PC-3 (cell line): ENCODE measurements around the gene GNB2. TPM values are rescaled to one million over a fixed set of nuclear protein-coding genes. Genes with fewer than 3 reads are reported as not detected.
"Not testable (repeated sequence)": the region's sequence is repeated elsewhere in the genome, so short reads cannot be mapped to it uniquely, and the experiment has no call there.

ENCODE experiments used
- ATAC-seq: fragments of 200-7000 bp; cut with Tn5 transposase; 2 replicates; pipeline ENCODE4 v1.9.1; 2020; ENCODE audit warnings: mild to moderate bottlenecking, moderate library complexity
- BruUV-seq: library from RNA; stranded (reverse); fragments of 400-500 nt; replicated peaks from 2 replicates; lab custom pipeline; 2021; lab: Mats Ljungman, UMichigan
- CTCF ChIA-PET: fragments of 300-600 bp; sonication (Branson Sonifier 250); formaldehyde crosslinking; loops from one replicate; lab custom pipeline; 2022; ENCODE audit warnings: antibody characterized with exemption; lab: Charles Lee
- POLR2A ChIA-PET: fragments of 300-600 bp; sonication (Branson Sonifier 250); formaldehyde crosslinking; loops from one replicate; lab custom pipeline; 2022; ENCODE audit warnings: antibody characterized with exemption; ENCODE audit not compliant: unreplicated experiment; lab: Charles Lee
- DNase-seq: peaks from one replicate; pipeline ENCODE4 v3.0.0-alpha.2; 2015
- H2AFZ ChIP-seq: fragments of 300-600 bp; sonication (generic); 2 replicates; pipeline ENCODE4 v1.6.0; 2016; ENCODE audit warnings: antibody characterized with exemption, low read length
- H3F3A ChIP-seq: fragments of 300-600 bp; sonication (generic); one replicate; pipeline ENCODE4 v1.6.0; 2017; ENCODE audit warnings: antibody characterized with exemption, low read length, control low read depth, mild to moderate bottlenecking; ENCODE audit not compliant: unreplicated experiment
- H3K27ac ChIP-seq: fragments of 300-600 bp; sonication (generic); 2 replicates; pipeline ENCODE4 v1.5.1; 2016; ENCODE audit warnings: mild to moderate bottlenecking, low read length
- H3K27me3 ChIP-seq: fragments of 300-600 bp; sonication (generic); 2 replicates; pipeline ENCODE4 v1.6.1; 2016; ENCODE audit warnings: low read length, mixed read lengths
- H3K36me3 ChIP-seq: fragments of 300-600 bp; sonication (generic); 2 replicates; pipeline ENCODE4 v1.6.1; 2016; ENCODE audit warnings: low read depth, mixed run types, low read length, mixed read lengths
- H3K4me1 ChIP-seq: fragments of 300-600 bp; sonication (generic); 2 replicates; pipeline ENCODE4 v1.5.1; 2016; ENCODE audit warnings: low read length; ENCODE audit not compliant: insufficient read depth
- H3K4me2 ChIP-seq: fragments of 300-600 bp; sonication (generic); 2 replicates; pipeline ENCODE4 v1.6.0; 2016; ENCODE audit warnings: low read length
- H3K4me3 ChIP-seq: fragments of 300-600 bp; sonication (generic); 2 replicates; pipeline ENCODE4 v1.5.1; 2016; ENCODE audit warnings: mild to moderate bottlenecking, low read length, mixed read lengths
- H3K79me2 ChIP-seq: fragments of 300-600 bp; sonication (generic); 2 replicates; pipeline ENCODE4 v1.6.1; 2017; ENCODE audit warnings: low read length, mixed read lengths
- H3K9ac ChIP-seq: fragments of 300-600 bp; sonication (generic); 2 replicates; pipeline ENCODE4 v1.6.0; 2016; ENCODE audit warnings: mild to moderate bottlenecking, low read length
- H3K9me2 ChIP-seq: fragments of 300-600 bp; sonication (generic); replicated peaks from 2 replicates; pipeline ENCODE4 v1.6.1; 2016; ENCODE audit warnings: mixed run types, low read length, mixed read lengths
- H3K9me3 ChIP-seq: fragments of 300-600 bp; sonication (generic); 2 replicates; pipeline ENCODE4 v1.6.1; 2016; ENCODE audit warnings: low read length, mixed read lengths
- H4K20me1 ChIP-seq: fragments of 300-600 bp; sonication (generic); 2 replicates; pipeline ENCODE4 v1.6.1; 2016; ENCODE audit warnings: low read length, mixed read lengths
- EZH2 ChIP-seq: fragments of 300-600 bp; sonication (generic); IDR thresholded peaks from one replicate; pipeline ENCODE4 v1.6.1; 2017; ENCODE audit warnings: antibody characterized with exemption, mild to moderate bottlenecking, low read length; ENCODE audit not compliant: unreplicated experiment
- EZH2phosphoT487 ChIP-seq: fragments of 300-600 bp; sonication (generic); IDR thresholded peaks from 2 replicates; pipeline ENCODE4 v1.6.1; 2018; ENCODE audit warnings: mild to moderate bottlenecking, antibody characterized with exemption, low read length, borderline replicate concordance
- intact Hi-C: fragments of 100-400 bp; cut with micrococcal nuclease; formaldehyde crosslinking; loops from 2 replicates; pipeline ENCODE4 v1.9.0; 2023
- total RNA-seq: library from RNA; depleted of rRNA; stranded (reverse); fragments of >200 nt; gene quantifications from 2 replicates; pipeline ENCODE4 v1.2.3, GENCODE V29; 2014
- TF ChIP-seq, protein P1 (sequence below): fragments of 300-600 bp; sonication (generic); conservative IDR thresholded peaks from 2 replicates; pipeline ENCODE4 v1.5.1; 2017; ENCODE audit warnings: antibody characterized with exemption, low read depth, mild to moderate bottlenecking, low read length

The GNB2 gene
- total RNA-seq, 1 experiment from 2014 or later: 164 TPM

- Histone ChIP-seq H4K20me1 (peaks cover under 1% of the 10 kb centered on the region), H2AFZ (no peak overlapping the region), H3K36me3 (no peaks in the 10 kb centered on the region; the same call in 1 of the 2 replicates), H3K27me3 (no peaks in the 10 kb centered on the region), H3K9ac (no peak overlapping the region), H3K9me2 (0 out of 2 replicates have a peak, but pooled peaks cover 3% of the 10 kb centered on the region), H3K4me1 (peaks cover 12% of the 10 kb centered on the region), H3K4me3 (no peak overlapping the region), H3K4me2 (no peak overlapping the region), H3K9me3 (no peaks in the 10 kb centered on the region), H3K79me2 (peaks cover 25% of the 10 kb centered on the region), H3F3A (no peaks in the 10 kb centered on the region), H3K27ac (no peak overlapping the region)
- POLR2A ChIA-PET: no interaction called here
- CTCF ChIA-PET: interaction anchor here (1.0 kb wide), 1 partner anchor 10 kb away, joined by 3 read pairs; the partner anchor contains the start of gene POP7
- intact Hi-C loops: no loop called here
- TF ChIP-seq, protein P1, sequence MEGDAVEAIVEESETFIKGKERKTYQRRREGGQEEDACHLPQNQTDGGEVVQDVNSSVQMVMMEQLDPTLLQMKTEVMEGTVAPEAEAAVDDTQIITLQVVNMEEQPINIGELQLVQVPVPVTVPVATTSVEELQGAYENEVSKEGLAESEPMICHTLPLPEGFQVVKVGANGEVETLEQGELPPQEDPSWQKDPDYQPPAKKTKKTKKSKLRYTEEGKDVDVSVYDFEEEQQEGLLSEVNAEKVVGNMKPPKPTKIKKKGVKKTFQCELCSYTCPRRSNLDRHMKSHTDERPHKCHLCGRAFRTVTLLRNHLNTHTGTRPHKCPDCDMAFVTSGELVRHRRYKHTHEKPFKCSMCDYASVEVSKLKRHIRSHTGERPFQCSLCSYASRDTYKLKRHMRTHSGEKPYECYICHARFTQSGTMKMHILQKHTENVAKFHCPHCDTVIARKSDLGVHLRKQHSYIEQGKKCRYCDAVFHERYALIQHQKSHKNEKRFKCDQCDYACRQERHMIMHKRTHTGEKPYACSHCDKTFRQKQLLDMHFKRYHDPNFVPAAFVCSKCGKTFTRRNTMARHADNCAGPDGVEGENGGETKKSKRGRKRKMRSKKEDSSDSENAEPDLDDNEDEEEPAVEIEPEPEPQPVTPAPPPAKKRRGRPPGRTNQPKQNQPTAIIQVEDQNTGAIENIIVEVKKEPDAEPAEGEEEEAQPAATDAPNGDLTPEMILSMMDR: no peak
- no peak for TF ChIP-seq EZH2phosphoT487
- no peak for TF ChIP-seq EZH2
- no peak for DNase-seq
- BruUV-seq: no TSS peak
- no peak for ATAC-seq
Measured at GRCh38 chr7:100696123-100696521, 22.6 kb downstream of the GNB2 start.

DNA sequence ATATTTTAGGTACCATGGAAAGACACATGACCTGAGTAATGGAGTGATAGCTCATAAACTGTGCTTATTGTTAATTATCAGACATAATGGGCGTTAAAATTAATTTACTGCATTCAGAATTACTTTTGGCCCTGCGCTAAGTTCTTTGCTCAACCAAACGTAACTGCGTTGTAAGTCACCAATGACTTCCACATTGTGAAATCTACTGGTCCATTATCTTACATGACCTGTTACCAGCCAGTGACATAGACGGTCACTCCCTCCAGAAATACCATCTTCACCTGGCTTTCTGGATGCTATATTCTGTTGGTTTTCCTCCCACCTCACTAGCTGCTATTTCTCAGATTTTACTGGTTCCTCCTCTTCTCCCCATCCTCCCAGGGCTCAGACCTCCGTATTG is 25.5 kb downstream of the GNB2 start:
- Histone ChIP-seq H4K20me1 (no peaks in the 10 kb centered on the region), H3K27me3 (no peaks in the 10 kb centered on the region), H3K4me1 (no peaks in the 10 kb centered on the region), H3K36me3 (no peaks in the 10 kb centered on the region), H3F3A (no peaks in the 10 kb centered on the region), H3K9me3 (no peaks in the 10 kb centered on the region), H3K4me3 (no peak overlapping the region), H3K9me2 (0 out of 2 replicates have a peak, but pooled peaks cover 3% of the 10 kb centered on the region), H3K9ac (no peak overlapping the region), H3K27ac (no peak overlapping the region), H3K4me2 (no peak overlapping the region), H3K79me2 (no peaks in the 10 kb centered on the region), H2AFZ (no peak overlapping the region)
- DNase-seq: no peak
- no peak for TF ChIP-seq EZH2phosphoT487
- no peak for TF ChIP-seq EZH2
- TF ChIP-seq, protein P1: no peak
- no peak for ATAC-seq
- CTCF ChIA-PET: no interaction called here
- POLR2A ChIA-PET: no interaction called here
- BruUV-seq: no TSS peak
- intact Hi-C loops: no loop called here

DNA sequence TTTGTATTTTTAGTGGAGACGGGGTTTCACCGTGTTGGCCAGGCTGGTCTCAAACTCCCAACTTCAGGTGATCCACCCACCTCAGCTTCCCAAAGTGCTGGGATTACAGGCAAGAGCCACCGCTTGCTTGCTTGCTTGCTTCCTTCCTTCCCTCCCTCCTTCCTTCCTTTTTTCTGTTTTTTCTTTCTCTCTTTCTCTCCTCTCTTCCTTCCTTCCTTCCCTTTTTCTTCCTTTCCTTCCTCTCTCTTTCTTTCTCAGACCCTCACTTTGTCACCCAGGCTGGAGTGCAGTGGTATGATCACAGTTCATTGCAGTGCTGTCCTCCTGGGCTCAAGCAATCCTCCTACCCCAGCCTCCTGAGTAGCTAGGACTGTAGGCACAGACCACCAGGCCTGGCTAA is 27.5 kb downstream of the GNB2 start:
- H3F3A ChIP-seq, BruUV-seq, CTCF ChIA-PET: not testable (repeated sequence)

More for the DNA sequence above, 27.5 kb downstream of the GNB2 start:
- H3K9ac ChIP-seq, H3K27ac ChIP-seq, H3K79me2 ChIP-seq, H3K36me3 ChIP-seq, ATAC-seq, H3K4me3 ChIP-seq, H4K20me1 ChIP-seq, DNase-seq, intact Hi-C loops, H3K4me1 ChIP-seq, H2AFZ ChIP-seq, H3K4me2 ChIP-seq, POLR2A ChIA-PET, H3K27me3 ChIP-seq, H3K9me3 ChIP-seq, H3K9me2 ChIP-seq: not testable (repeated sequence)
